Measurements from ENCODE around the gene LTO1.

Gene LTO1

GRCh38 chr11:69630424-69630823, 44.7 kb downstream of the LTO1 start:
- Histone ChIP-seq H3K4me3 (replicated peaks; ENCODE audit: insufficient read depth, low read length) (no peak overlapping the region), H3K27me3 (ENCODE audit: insufficient read depth, poor library complexity, severe bottlenecking) (peaks cover 2% of the 10 kb centered on the region), H3K27ac (replicated peaks) (no peak overlapping the region)
- no peak for DNase-seq (ENCODE audit: low read depth in 1 of 2, low spot score in 1 of 2)
- no peak for TF ChIP-seq REST (IDR thresholded peaks at IDR 0.05; ENCODE audit: insufficient replicate concordance, low read depth)
- no peak for TF ChIP-seq SPI1 (IDR thresholded peaks at IDR 0.05; ENCODE audit: borderline replicate concordance, low read depth)
- no peak for TF ChIP-seq POLR2AphosphoS5 (IDR thresholded peaks at IDR 0.05; ENCODE audit: low read depth)
- TF ChIP-seq CTCF (IDR thresholded peaks at IDR 0.05; ENCODE audit: insufficient read depth, low read length), result no peak
- TF ChIP-seq GABPA (IDR thresholded peaks at IDR 0.05; ENCODE audit: low read depth), result no peak

GRCh38 chr11:69630017-69630416, 45.1 kb downstream of the LTO1 start:
- TF ChIP-seq SPI1 (IDR thresholded peaks at IDR 0.05; ENCODE audit: borderline replicate concordance, low read depth), result no peak
- no peak for TF ChIP-seq GABPA (IDR thresholded peaks at IDR 0.05; ENCODE audit: low read depth)
- no peak for TF ChIP-seq POLR2AphosphoS5 (IDR thresholded peaks at IDR 0.05; ENCODE audit: low read depth)
- TF ChIP-seq REST (IDR thresholded peaks at IDR 0.05; ENCODE audit: insufficient replicate concordance, low read depth), result no peak
- TF ChIP-seq CTCF (IDR thresholded peaks at IDR 0.05; ENCODE audit: insufficient read depth, low read length), result no peak
- DNase-seq (ENCODE audit: low read depth in 1 of 2, low spot score in 1 of 2), result no peak
- H3K27ac ChIP-seq (replicated peaks), result no peak overlapping the region
- H3K27me3 ChIP-seq (ENCODE audit: insufficient read depth, poor library complexity, severe bottlenecking), result no peaks in the 10 kb centered on the region
- no peak overlapping the region for H3K4me3 ChIP-seq (replicated peaks; ENCODE audit: insufficient read depth, low read length)

GRCh38 chr11:69627551-69627950, 47.6 kb downstream of the LTO1 start:
- TF ChIP-seq SPI1 (IDR thresholded peaks at IDR 0.05; ENCODE audit: borderline replicate concordance, low read depth) (no peak), GABPA (IDR thresholded peaks at IDR 0.05; ENCODE audit: low read depth) (no peak), CTCF (IDR thresholded peaks at IDR 0.05; ENCODE audit: insufficient read depth, low read length) (no peak)
- no peak for DNase-seq (ENCODE audit: low read depth in 1 of 2, low spot score in 1 of 2)
- no peaks in the 10 kb centered on the region for H3K27me3 ChIP-seq (ENCODE audit: insufficient read depth, poor library complexity, severe bottlenecking)
- no peak overlapping the region for H3K4me3 ChIP-seq (replicated peaks; ENCODE audit: insufficient read depth, low read length)
- no peak overlapping the region for H3K27ac ChIP-seq (replicated peaks)

- H3K27ac ChIP-seq (replicated peaks), result no peak overlapping the region
- no peaks in the 10 kb centered on the region for H3K27me3 ChIP-seq (ENCODE audit: insufficient read depth, poor library complexity, severe bottlenecking)
- no peak overlapping the region for H3K4me3 ChIP-seq (replicated peaks; ENCODE audit: insufficient read depth, low read length)
- no peak for DNase-seq (ENCODE audit: low read depth in 1 of 2, low spot score in 1 of 2)
- TF ChIP-seq CTCF (IDR thresholded peaks at IDR 0.05; ENCODE audit: insufficient read depth, low read length), result no peak
- TF ChIP-seq GABPA (IDR thresholded peaks at IDR 0.05; ENCODE audit: low read depth), result no peak
- TF ChIP-seq POLR2AphosphoS5 (IDR thresholded peaks at IDR 0.05; ENCODE audit: low read depth), result no peak
- TF ChIP-seq REST (IDR thresholded peaks at IDR 0.05; ENCODE audit: insufficient replicate concordance, low read depth), result no peak
- no peak for TF ChIP-seq SPI1 (IDR thresholded peaks at IDR 0.05; ENCODE audit: borderline replicate concordance, low read depth)
Measured at GRCh38 chr11:69625476-69625875, 49.7 kb downstream of the LTO1 start.

Data from HL-60 (cell line).